WTC11 (cell line): ENCODE data around the gene TAMALIN. TPM values are rescaled to one million over a fixed set of nuclear protein-coding genes. Genes with fewer than 3 reads are reported as not detected.

ENCODE experiments used
- ATAC-seq: fragments of 200-7000 bp; cut with Tn5 transposase; 2 replicates; pipeline ENCODE4 v1.10.0; 2021; ENCODE audit warnings: mild to moderate bottlenecking, moderate library complexity
- CTCF ChIA-PET: fragments of 300-600 bp; sonication (Branson Sonifier 250); formaldehyde crosslinking; loops from one replicate; lab custom pipeline; 2021; ENCODE audit warnings: antibody characterized with exemption; lab: Charles Lee
- POLR2A ChIA-PET: fragments of 350-600 bp; sonication (Branson Sonifier 250); formaldehyde crosslinking; loops from one replicate; lab custom pipeline; 2021; ENCODE audit warnings: antibody characterized with exemption; lab: Charles Lee
- DNase-seq: peaks from one replicate; pipeline ENCODE4 v3.0.0; 2021; ENCODE audit warnings: low spot score
- H3K27ac Mint-ChIP-seq: 2 replicates; pipeline ENCODE4 v1.8.0; 2021; ENCODE audit warnings: mixed read lengths
- H3K27me3 Mint-ChIP-seq: 2 replicates; pipeline ENCODE4 v1.8.0; 2021; ENCODE audit warnings: low read depth, mild to moderate bottlenecking, moderate library complexity, mixed read lengths
- H3K36me3 Mint-ChIP-seq: 2 replicates; pipeline ENCODE4 v1.8.0; 2021; ENCODE audit warnings: mixed read lengths
- H3K4me1 Mint-ChIP-seq: 2 replicates; pipeline ENCODE4 v1.8.0; 2022; ENCODE audit warnings: mixed read lengths
- H3K4me3 Mint-ChIP-seq: 2 replicates; pipeline ENCODE4 v1.8.0; 2021; ENCODE audit warnings: mild to moderate bottlenecking, moderate library complexity, mixed read lengths
- H3K9me3 Mint-ChIP-seq: 2 replicates; pipeline ENCODE4 v1.8.0; 2021; ENCODE audit warnings: mixed read lengths
- RELA ChIP-seq: sonication (generic); formaldehyde crosslinking; IDR thresholded peaks from 2 replicates; pipeline ENCODE4 v1.8.1; 2022; ENCODE audit warnings: missing genetic modification reagents, mild to moderate bottlenecking, borderline replicate concordance
- SMAD3 ChIP-seq: sonication (generic); formaldehyde crosslinking; IDR thresholded peaks from 2 replicates; pipeline ENCODE4 v1.8.0; 2022; ENCODE audit warnings: missing genetic modification reagents, mild to moderate bottlenecking, borderline replicate concordance
- SMAD4 ChIP-seq: sonication (generic); formaldehyde crosslinking; IDR thresholded peaks from 2 replicates; pipeline ENCODE4 v1.8.0; 2022; ENCODE audit warnings: mild to moderate bottlenecking, missing genetic modification reagents
- ZBTB21 ChIP-seq: sonication (generic); formaldehyde crosslinking; IDR thresholded peaks from 2 replicates; pipeline ENCODE4 v1.8.1; 2023; ENCODE audit warnings: mild to moderate bottlenecking, missing genetic modification reagents, borderline replicate concordance
- ZNF121 ChIP-seq: sonication (generic); formaldehyde crosslinking; IDR thresholded peaks from 2 replicates; pipeline ENCODE4 v1.8.0; 2023; ENCODE audit warnings: missing genetic modification reagents
- ZNF232 ChIP-seq: sonication (generic); formaldehyde crosslinking; IDR thresholded peaks from 2 replicates; pipeline ENCODE4 v1.8.0; 2022; ENCODE audit warnings: mild to moderate bottlenecking, missing genetic modification reagents
- total RNA-seq: library from RNA; stranded (reverse); gene quantifications from 3 replicates; pipeline ENCODE4 v1.2.3, GENCODE V29; 2021
- TF ChIP-seq, protein P1 (sequence below): sonication (generic); formaldehyde crosslinking; IDR thresholded peaks from 2 replicates; pipeline ENCODE4 v1.8.1; 2022; ENCODE audit warnings: missing genetic modification reagents, borderline replicate concordance
- TF ChIP-seq, protein P2 (sequence below): fragments of 250-450 bp; sonication (Bioruptor Pico); conservative IDR thresholded peaks from 2 replicates; pipeline ENCODE4 v1.9.0; 2021; ENCODE audit warnings: mild to moderate bottlenecking
- TF ChIP-seq, protein P3 (sequence below): sonication (generic); formaldehyde crosslinking; IDR thresholded peaks from 2 replicates; pipeline ENCODE4 v1.8.0; 2023; ENCODE audit warnings: mild to moderate bottlenecking, missing genetic modification reagents
- TF ChIP-seq, protein P4 (sequence below): sonication (generic); formaldehyde crosslinking; conservative IDR thresholded peaks from 2 replicates; pipeline ENCODE4 v1.8.1; 2022; ENCODE audit warnings: mild to moderate bottlenecking, missing genetic modification reagents

The TAMALIN gene
- total RNA-seq, 1 experiment from 2014 or later, result 6.1 TPM

DNA sequence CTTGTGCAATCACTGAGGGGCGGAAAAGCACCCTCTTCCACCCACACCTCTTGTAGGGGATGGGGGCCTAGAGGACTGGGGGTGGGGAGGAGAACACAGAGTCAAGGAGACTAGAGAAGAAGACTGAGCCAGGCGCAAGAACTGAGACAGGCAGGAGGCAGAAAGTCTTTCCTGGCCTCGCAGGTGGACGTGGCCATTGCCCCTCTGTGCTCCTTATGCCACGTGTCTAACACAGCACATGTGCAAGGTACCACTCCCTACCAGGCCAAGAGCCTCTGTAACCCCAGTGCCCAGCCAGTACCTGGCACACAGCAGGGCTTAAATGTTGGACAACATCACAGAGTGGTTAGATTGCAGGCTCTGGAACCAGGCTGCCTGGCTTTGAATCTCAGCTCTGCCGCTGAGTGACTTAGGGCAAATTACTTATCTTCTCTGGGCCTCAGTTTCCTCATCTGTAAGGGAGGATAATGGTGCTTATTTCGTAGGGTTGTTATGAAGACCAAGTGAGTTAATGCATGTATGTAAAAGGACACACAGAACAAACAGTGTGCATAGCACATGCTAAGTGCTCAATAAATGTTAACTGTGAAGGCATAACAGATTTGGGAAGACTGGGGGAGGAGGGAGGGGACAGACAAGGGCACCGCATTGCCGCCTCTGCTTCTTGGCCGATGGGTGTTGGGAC, 1.4 kb upstream of the TAMALIN start (continued):
- TF ChIP-seq, protein P1, sequence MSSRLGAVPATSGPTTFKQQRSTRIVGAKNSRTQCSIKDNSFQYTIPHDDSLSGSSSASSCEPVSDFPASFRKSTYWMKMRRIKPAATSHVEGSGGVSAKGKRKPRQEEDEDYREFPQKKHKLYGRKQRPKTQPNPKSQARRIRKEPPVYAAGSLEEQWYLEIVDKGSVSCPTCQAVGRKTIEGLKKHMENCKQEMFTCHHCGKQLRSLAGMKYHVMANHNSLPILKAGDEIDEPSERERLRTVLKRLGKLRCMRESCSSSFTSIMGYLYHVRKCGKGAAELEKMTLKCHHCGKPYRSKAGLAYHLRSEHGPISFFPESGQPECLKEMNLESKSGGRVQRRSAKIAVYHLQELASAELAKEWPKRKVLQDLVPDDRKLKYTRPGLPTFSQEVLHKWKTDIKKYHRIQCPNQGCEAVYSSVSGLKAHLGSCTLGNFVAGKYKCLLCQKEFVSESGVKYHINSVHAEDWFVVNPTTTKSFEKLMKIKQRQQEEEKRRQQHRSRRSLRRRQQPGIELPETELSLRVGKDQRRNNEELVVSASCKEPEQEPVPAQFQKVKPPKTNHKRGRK (CRISPR knock-in tag), result no peak
- TF ChIP-seq SMAD3 (CRISPR knock-in tag) (no peak), SMAD4 (no peak), RELA (CRISPR knock-in tag) (no peak), ZNF121 (CRISPR knock-in tag) (no peak)
- TF ChIP-seq, protein P2, sequence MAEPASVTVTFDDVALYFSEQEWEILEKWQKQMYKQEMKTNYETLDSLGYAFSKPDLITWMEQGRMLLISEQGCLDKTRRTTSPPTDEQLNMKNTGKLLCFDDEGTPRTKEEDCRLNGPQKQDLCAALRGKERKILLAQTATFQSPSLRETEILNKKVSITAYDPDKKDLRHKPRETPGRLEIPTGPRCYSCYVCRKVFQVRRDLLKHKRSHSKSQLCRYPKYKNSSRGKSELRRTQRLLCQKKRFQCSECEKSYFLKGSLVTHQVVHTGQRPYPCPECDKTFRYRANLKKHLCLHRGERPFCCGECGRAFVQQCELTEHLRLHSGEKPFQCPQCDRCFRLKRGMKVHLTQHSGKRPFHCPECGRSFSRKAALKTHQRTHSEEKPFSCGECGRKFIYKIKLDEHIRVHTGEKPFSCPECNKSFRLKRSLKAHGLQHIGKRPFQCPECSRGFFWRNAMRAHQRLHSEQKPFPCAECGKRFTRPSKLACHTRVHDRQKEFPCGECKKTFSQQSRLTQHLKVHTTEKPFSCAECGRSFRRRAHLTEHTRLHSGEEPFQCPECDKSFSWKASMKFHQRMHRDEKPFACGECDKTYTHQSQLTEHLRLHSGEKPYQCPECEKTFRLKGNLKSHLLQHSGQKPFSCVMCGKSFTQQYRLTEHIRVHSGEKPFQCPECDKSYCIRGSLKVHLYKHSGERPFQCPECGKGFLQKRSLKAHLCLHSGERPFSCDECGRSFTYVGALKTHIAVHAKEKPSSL (CRISPR knock-in tag), result no peak

DNA sequence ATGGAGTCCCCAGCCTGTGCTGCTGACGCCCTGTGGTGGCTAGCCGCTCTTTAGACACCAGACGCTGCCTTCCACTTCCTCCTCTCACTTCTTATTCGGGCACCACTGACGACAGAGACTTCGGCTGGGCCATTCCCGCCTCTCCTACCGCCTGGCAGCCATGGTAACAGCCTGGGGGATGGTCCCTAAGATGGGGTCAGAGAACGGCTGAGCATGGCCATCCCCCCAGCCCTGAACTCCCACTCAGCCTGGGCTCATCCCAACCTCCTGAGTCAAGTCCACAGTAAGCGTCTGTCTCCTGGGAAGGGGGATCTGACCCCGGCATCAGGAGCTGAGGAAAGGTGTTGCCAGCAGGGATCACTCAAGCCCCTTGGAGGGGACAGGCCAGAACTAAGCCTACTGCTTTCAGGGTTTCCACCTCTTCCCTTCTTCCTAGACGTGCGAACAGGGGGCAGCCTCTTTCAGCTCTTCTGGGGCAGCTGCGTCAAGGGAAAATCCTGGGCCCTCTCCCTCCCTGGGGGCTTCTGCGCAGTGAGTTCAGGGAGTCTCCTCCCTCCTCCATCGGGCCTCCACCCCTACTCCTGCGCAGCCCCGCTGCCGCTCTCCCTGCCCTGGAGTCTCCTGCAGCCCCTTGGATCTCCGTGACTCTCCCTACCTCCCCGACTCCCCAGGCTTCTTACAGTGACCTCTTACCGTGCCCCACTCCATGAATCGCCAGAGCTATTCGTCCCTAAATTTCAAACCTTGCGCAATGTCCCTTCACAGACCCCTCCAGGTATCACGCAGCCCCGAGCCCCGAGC, 643 bp upstream of the TAMALIN start:
- ATAC-seq, result peak; percentile 6

More for the DNA sequence above, 643 bp upstream of the TAMALIN start:
- Mint-ChIP-seq H3K27me3 (peaks cover 51% of the 10 kb centered on the region), H3K4me1 (peaks cover 34% of the 10 kb centered on the region), H3K9me3 (no peaks in the 10 kb centered on the region), H3K36me3 (0 out of 2 replicates have a peak, but pooled peaks cover 2% of the 10 kb centered on the region), H3K4me3 (peak overlapping the region; percentile 88), H3K27ac (no peak overlapping the region)
- CTCF ChIA-PET, result interaction anchor here (0.7 to 38.0 kb wide), 11 partner anchors 11 to 192 kb away, joined by 3 to 1431 read pairs (median 4); partner anchors contain the start of gene NR4A1
- peak; percentile 41 for DNase-seq
- POLR2A ChIA-PET, result no interaction called here
- TF ChIP-seq, protein P2 (CRISPR knock-in tag), result no peak
- no peak for TF ChIP-seq ZNF232 (CRISPR knock-in tag)
- TF ChIP-seq, protein P1 (CRISPR knock-in tag), result no peak
- TF ChIP-seq, protein P3, sequence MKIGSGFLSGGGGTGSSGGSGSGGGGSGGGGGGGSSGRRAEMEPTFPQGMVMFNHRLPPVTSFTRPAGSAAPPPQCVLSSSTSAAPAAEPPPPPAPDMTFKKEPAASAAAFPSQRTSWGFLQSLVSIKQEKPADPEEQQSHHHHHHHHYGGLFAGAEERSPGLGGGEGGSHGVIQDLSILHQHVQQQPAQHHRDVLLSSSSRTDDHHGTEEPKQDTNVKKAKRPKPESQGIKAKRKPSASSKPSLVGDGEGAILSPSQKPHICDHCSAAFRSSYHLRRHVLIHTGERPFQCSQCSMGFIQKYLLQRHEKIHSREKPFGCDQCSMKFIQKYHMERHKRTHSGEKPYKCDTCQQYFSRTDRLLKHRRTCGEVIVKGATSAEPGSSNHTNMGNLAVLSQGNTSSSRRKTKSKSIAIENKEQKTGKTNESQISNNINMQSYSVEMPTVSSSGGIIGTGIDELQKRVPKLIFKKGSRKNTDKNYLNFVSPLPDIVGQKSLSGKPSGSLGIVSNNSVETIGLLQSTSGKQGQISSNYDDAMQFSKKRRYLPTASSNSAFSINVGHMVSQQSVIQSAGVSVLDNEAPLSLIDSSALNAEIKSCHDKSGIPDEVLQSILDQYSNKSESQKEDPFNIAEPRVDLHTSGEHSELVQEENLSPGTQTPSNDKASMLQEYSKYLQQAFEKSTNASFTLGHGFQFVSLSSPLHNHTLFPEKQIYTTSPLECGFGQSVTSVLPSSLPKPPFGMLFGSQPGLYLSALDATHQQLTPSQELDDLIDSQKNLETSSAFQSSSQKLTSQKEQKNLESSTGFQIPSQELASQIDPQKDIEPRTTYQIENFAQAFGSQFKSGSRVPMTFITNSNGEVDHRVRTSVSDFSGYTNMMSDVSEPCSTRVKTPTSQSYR (CRISPR knock-in tag), result 0 out of 2 replicates have a peak, but pooled peaks have one; percentile 38
- no peak for TF ChIP-seq ZBTB21 (CRISPR knock-in tag)
- TF ChIP-seq, protein P4, sequence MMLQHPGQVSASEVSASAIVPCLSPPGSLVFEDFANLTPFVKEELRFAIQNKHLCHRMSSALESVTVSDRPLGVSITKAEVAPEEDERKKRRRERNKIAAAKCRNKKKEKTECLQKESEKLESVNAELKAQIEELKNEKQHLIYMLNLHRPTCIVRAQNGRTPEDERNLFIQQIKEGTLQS (CRISPR knock-in tag), result no peak
